ENCODE measurements around the gene MGLL. TPM values are rescaled to one million over a fixed set of nuclear protein-coding genes. Genes with fewer than 3 reads are reported as not detected.

Gene MGLL
- total and polyA plus RNA-seq, 9 of the 15 experiments (the other 6 are each of a cell fraction or from before 2014, with no cell fraction given): 0.12 to 0.32 (median 0.18) TPM; not detected in 6

- TF ChIP-seq, protein P1, sequence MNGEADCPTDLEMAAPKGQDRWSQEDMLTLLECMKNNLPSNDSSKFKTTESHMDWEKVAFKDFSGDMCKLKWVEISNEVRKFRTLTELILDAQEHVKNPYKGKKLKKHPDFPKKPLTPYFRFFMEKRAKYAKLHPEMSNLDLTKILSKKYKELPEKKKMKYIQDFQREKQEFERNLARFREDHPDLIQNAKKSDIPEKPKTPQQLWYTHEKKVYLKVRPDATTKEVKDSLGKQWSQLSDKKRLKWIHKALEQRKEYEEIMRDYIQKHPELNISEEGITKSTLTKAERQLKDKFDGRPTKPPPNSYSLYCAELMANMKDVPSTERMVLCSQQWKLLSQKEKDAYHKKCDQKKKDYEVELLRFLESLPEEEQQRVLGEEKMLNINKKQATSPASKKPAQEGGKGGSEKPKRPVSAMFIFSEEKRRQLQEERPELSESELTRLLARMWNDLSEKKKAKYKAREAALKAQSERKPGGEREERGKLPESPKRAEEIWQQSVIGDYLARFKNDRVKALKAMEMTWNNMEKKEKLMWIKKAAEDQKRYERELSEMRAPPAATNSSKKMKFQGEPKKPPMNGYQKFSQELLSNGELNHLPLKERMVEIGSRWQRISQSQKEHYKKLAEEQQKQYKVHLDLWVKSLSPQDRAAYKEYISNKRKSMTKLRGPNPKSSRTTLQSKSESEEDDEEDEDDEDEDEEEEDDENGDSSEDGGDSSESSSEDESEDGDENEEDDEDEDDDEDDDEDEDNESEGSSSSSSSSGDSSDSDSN (IDR thresholded peaks at IDR 0.05; ENCODE audit: borderline replicate concordance in 1 of 2, low read depth in 2 of 2, low read length in 2 of 2): no peak
- TF ChIP-seq CEBPG (CRISPR knock-in tag; IDR thresholded peaks at IDR 0.05) (no peak), CEBPG (tag; conservative IDR thresholded peaks at IDR 0.05 in 1 of 2, IDR thresholded peaks at IDR 0.05 in 1 of 2) (peak; percentile 23 to 37; a peak in 1 of 4 replicates)
- TF ChIP-seq, protein P2, sequence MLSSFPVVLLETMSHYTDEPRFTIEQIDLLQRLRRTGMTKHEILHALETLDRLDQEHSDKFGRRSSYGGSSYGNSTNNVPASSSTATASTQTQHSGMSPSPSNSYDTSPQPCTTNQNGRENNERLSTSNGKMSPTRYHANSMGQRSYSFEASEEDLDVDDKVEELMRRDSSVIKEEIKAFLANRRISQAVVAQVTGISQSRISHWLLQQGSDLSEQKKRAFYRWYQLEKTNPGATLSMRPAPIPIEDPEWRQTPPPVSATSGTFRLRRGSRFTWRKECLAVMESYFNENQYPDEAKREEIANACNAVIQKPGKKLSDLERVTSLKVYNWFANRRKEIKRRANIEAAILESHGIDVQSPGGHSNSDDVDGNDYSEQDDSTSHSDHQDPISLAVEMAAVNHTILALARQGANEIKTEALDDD (IDR thresholded peaks at IDR 0.05): no peak
Measured at GRCh38 chr3:127794402-127794801, 27.9 kb downstream of the MGLL start (continued).

DNA sequence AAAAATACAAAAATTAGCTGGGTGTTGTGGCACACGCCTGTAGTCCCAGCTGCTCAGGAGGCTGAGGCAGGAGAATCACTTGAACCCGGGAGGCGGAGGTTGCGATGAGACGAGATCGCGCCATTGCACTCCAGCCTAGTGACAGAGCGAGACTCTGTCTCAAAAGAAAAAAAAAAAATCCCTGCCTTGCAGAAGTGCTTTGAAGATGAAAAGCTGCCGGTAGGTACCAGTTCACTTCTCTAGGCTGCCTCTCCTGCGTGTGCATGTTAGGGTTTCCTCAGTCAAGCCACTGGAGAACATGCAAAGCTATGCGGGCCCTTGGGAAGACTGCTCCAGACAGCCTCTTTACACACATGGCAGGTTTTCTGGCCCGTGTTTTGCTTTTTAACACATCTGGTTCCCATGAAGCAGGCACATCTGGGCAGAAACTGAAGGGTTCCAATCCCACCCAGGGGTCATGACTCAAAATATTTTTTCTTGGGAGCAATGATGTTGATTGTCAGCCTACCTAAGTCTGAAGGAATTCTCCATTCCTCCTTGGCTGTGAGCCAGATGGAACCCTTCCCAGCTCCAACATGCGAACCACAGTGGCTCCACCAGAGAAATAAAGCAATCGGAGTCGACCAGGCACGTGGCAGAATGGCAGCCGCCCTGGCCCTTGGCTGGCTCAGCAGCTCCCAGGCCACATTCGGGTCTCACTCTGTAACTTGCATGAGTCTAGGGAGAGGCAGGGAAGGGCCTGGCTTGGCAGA is 29.6 kb downstream of the MGLL start:
- Histone ChIP-seq H3K27ac (ENCODE audit: extremely low read depth, low read depth, low read length) (no peak overlapping the region), H3K9ac (ENCODE audit: insufficient read depth in 1 of 2, low read depth in 2 of 2, low read length in 2 of 2) (no peak overlapping the region), H2AFZ (ENCODE audit: low read depth, low read length) (no peak overlapping the region), H3K4me1 (replicated peaks in 1 of 2; ENCODE audit: control insufficient read depth in 2 of 2, insufficient read depth in 2 of 2, low read length in 2 of 2) (no peaks in the 10 kb centered on the region; a peak in 1 of 5 replicates), H3K4me3 (no peak overlapping the region), H3K79me2 (ENCODE audit: control insufficient read depth, insufficient read depth, low read length) (no peaks in the 10 kb centered on the region), H3K27me3 (ENCODE audit: control insufficient read depth in 2 of 2, insufficient read depth in 2 of 2, low read length in 2 of 2) (peaks cover 8 to 50% of the 10 kb centered on the region in 2 experiments; a peak in 3 of 5 replicates), H4K20me1 (replicated peaks; ENCODE audit: control insufficient read depth, insufficient read depth, low read length) (no peaks in the 10 kb centered on the region; the same call in 1 of the 2 replicates), H3K4me2 (ENCODE audit: insufficient read depth, low read length) (no peak overlapping the region), H3K9me3 (replicated peaks; ENCODE audit: control insufficient read depth, insufficient read depth, low read depth, low read length) (no peaks in the 10 kb centered on the region), H3K9me1 (ENCODE audit: control insufficient read depth, insufficient read depth, low read length) (no peaks in the 10 kb centered on the region), H3K36me3 (ENCODE audit: control insufficient read depth, insufficient read depth, low read length) (no peaks in the 10 kb centered on the region)
- in situ Hi-C loops (cut with MboI) (no loop called here), intact Hi-C loops (cut with micrococcal nuclease) (no loop called here)
- TF ChIP-seq ZBTB12 (CRISPR knock-in tag; IDR thresholded peaks at IDR 0.05): no peak
- no peak for TF ChIP-seq ZEB2 (IDR thresholded peaks at IDR 0.05)
- no peak for TF ChIP-seq EP400 (IDR thresholded peaks at IDR 0.05)
- TF ChIP-seq ARNT (IDR thresholded peaks at IDR 0.05): no peak
- TF ChIP-seq RUNX1 (IDR thresholded peaks at IDR 0.05; ENCODE audit: low read depth): no peak
- TF ChIP-seq STAG1 (CRISPR knock-in tag; IDR thresholded peaks at IDR 0.05; ENCODE audit: borderline replicate concordance): no peak
- TF ChIP-seq ZBTB17 (CRISPR knock-in tag; IDR thresholded peaks at IDR 0.05): no peak
- TF ChIP-seq NCOA1 (IDR thresholded peaks at IDR 0.05; ENCODE audit: low read depth): no peak
- TF ChIP-seq SMAD4 (CRISPR knock-in tag; conservative IDR thresholded peaks at IDR 0.05): no peak
- no peak for TF ChIP-seq ARID2 (IDR thresholded peaks at IDR 0.05)
- TF ChIP-seq MEF2A (IDR thresholded peaks at IDR 0.05; ENCODE audit: control insufficient read depth, low read depth, low read length): no peak
- TF ChIP-seq ZNF408 (CRISPR knock-in tag; IDR thresholded peaks at IDR 0.05; ENCODE audit: low read depth): no peak
- no peak for FAIRE-seq
- WGBS (ENCODE audit: insufficient coverage, low coverage, missing lambda C conversion rate): 4% methylated on average over 8 of the region's 18 CpGs
- no TSS peak for BruUV-seq (replicated peaks)
- ChIA-PET POLR2A (no interaction called here), CTCF (ENCODE audit: low intra/inter-chr PET ratio) (interaction anchor here (0.6 kb wide), 1 partner anchor 1274 kb away, joined by 3 read pairs; no protein-coding TSS in a partner anchor)
- no peak for ATAC-seq
- no peak for DNase-seq (ENCODE audit: extremely low read depth in 1 of 4, low spot score in 3 of 4)
